HEK293 (cell line): Measurements from ENCODE around the gene TTC24.

Source experiments
- CTCF ChIP-seq: fragments of 450-650 bp; formaldehyde crosslinking; IDR thresholded peaks from 2 replicates; pipeline ENCODE4 v1.5.1; 2016; ENCODE audit warnings: missing biosample characterization, missing genetic modification characterization
- KLF17 ChIP-seq: fragments of 450-650 bp; formaldehyde crosslinking; IDR thresholded peaks from 2 replicates; pipeline ENCODE4 v1.5.1; 2016; ENCODE audit warnings: missing biosample characterization, missing genetic modification characterization
- OVOL3 ChIP-seq: fragments of 450-650 bp; formaldehyde crosslinking; IDR thresholded peaks from 2 replicates; pipeline ENCODE4 v1.5.1; 2016; ENCODE audit warnings: missing biosample characterization, missing genetic modification characterization
- RBAK ChIP-seq: fragments of 450-650 bp; formaldehyde crosslinking; IDR thresholded peaks from 2 replicates; pipeline ENCODE4 v1.5.1; 2016; ENCODE audit warnings: missing biosample characterization, missing genetic modification characterization
- YY1 ChIP-seq: fragments of 450-650 bp; formaldehyde crosslinking; IDR thresholded peaks from 2 replicates; pipeline ENCODE4 v1.5.1; 2018; ENCODE audit warnings: missing biosample characterization, missing genetic modification characterization
- ZBTB26 ChIP-seq: fragments of 450-650 bp; formaldehyde crosslinking; optimal IDR thresholded peaks from 2 replicates; pipeline ENCODE3; 2016; ENCODE audit warnings: missing biosample characterization, mild to moderate bottlenecking, missing genetic modification characterization
- ZNF311 ChIP-seq: fragments of 450-650 bp; formaldehyde crosslinking; IDR thresholded peaks from 2 replicates; pipeline ENCODE4 v1.5.1; 2017; ENCODE audit warnings: missing biosample characterization, missing genetic modification characterization, borderline replicate concordance
- ZNF341 ChIP-seq: fragments of 450-650 bp; formaldehyde crosslinking; IDR thresholded peaks from 2 replicates; pipeline ENCODE4; 2016; ENCODE audit warnings: low read depth, missing biosample characterization, missing genetic modification characterization
- ZNF350 ChIP-seq: fragments of 450-650 bp; formaldehyde crosslinking; IDR thresholded peaks from 2 replicates; pipeline ENCODE4 v1.5.0; 2017; ENCODE audit warnings: missing biosample characterization, mild to moderate bottlenecking, missing genetic modification characterization
- ZNF513 ChIP-seq: fragments of 450-650 bp; IDR thresholded peaks from 2 replicates; pipeline ENCODE4 v1.5.1; 2018; ENCODE audit warnings: missing biosample characterization, missing genetic modification characterization
- ZNF670 ChIP-seq: fragments of 450-650 bp; formaldehyde crosslinking; IDR thresholded peaks from 2 replicates; pipeline ENCODE4 v1.5.1; 2016; ENCODE audit warnings: missing biosample characterization, missing genetic modification characterization, low read depth
- ZNF830 ChIP-seq: fragments of 450-650 bp; IDR thresholded peaks from 2 replicates; pipeline ENCODE4 v1.5.0; 2018; ENCODE audit warnings: missing biosample characterization, missing genetic modification characterization, low read depth, mild to moderate bottlenecking, moderate library complexity

- TF ChIP-seq YY1 (tag by site-specific recombination) (no peak), ZBTB26 (tag by site-specific recombination) (no peak), OVOL3 (tag by site-specific recombination) (no peak), ZNF311 (tag by site-specific recombination) (no peak), ZNF830 (no peak), ZNF341 (tag by site-specific recombination) (no peak), ZNF513 (tag by site-specific recombination) (no peak), ZNF670 (tag by site-specific recombination) (no peak), CTCF (tag by site-specific recombination) (no peak), RBAK (tag by site-specific recombination) (no peak), ZNF350 (tag by site-specific recombination) (no peak), KLF17 (tag by site-specific recombination) (no peak)
Observed at GRCh38 chr1:156555715-156556114, 23.8 kb upstream of the TTC24 start.
